ENCODE measurements around the gene OR2T4. TPM values are rescaled to one million over a fixed set of nuclear protein-coding genes. Genes with fewer than 3 reads are reported as not detected.

OR2T4 gene
- total RNA-seq, 2 experiments from 2014 or later = not detected

GRCh38 chr1:248402748-248403147, 41.3 kb downstream of the OR2T4 start, which contains the start of gene OR2T1:
TSS of gene OR2T1 (plus strand) at chr1:248403048. CDS start at chr1:248406148, 3,100 bp downstream.
- ChIA-PET POLR2A (no interaction called here), CTCF (no interaction called here)
- Mint-ChIP-seq H3K27me3 (no peaks in the 10 kb centered on the region), H3K36me3 (ENCODE audit: low read depth) (no peaks in the 10 kb centered on the region), H3K9me3 (peaks cover 3% of the 10 kb centered on the region), H3K4me3 (no peak within 1 kb of the TSS), H3K27ac (no peak within 1 kb of the TSS), H3K4me1 (peaks cover 3% of the 10 kb centered on the region)
- DNase-seq = no peak

GRCh38 chr1:248404024-248404423, 42.6 kb downstream of the OR2T4 start:
- no peak overlapping the region for H3K27ac Mint-ChIP-seq
- POLR2A ChIA-PET = no interaction called here
- no peak for DNase-seq
- H3K4me1 Mint-ChIP-seq = peaks cover 3% of the 10 kb centered on the region
- CTCF ChIA-PET = interaction anchor here (1.1 to 1.6 kb wide), 4 partner anchors 217 to 422 kb away, joined by 3 to 6 read pairs (median 4); partner anchors contain the start of gene SH3BP5L
- H3K36me3 Mint-ChIP-seq (ENCODE audit: low read depth) = no peaks in the 10 kb centered on the region
- peaks cover 3% of the 10 kb centered on the region for H3K9me3 Mint-ChIP-seq
- no peak overlapping the region for H3K4me3 Mint-ChIP-seq
- H3K27me3 Mint-ChIP-seq = no peaks in the 10 kb centered on the region

- no peak overlapping the region for H3K27ac Mint-ChIP-seq
- no peaks in the 10 kb centered on the region for H3K27me3 Mint-ChIP-seq
- H3K4me1 Mint-ChIP-seq = peaks cover 3% of the 10 kb centered on the region
- CTCF ChIA-PET = no interaction called here
- H3K36me3 Mint-ChIP-seq (ENCODE audit: low read depth) = no peaks in the 10 kb centered on the region
- DNase-seq = no peak
- no peak overlapping the region for H3K4me3 Mint-ChIP-seq
- POLR2A ChIA-PET = no interaction called here
- peaks cover 10% of the 10 kb centered on the region for H3K9me3 Mint-ChIP-seq
Observed at GRCh38 chr1:248406721-248407692, 45.5 kb downstream of the OR2T4 start.

Other genes starting within 250 kb of the OR2T4 start
- gene OR2M5, start 216.5 kb upstream of the OR2T4 start, total RNA-seq = not detected
- gene OR2M2, start 186.8 kb upstream of the OR2T4 start, total RNA-seq = not detected
- not detected for gene OR2M3, start 164.4 kb upstream of the OR2T4 start, total RNA-seq
- gene OR2M4, start 130.2 kb upstream of the OR2T4 start, total RNA-seq = not detected
- not detected for gene OR2T33, start 83.7 kb upstream of the OR2T4 start, total RNA-seq
- gene OR2T12, start 58.2 kb upstream of the OR2T4 start, total RNA-seq = not detected
- not detected for gene OR2M7, start 37.1 kb upstream of the OR2T4 start, total RNA-seq
- gene OR14C36, start 12.9 kb upstream of the OR2T4 start, total RNA-seq = not detected
- not detected for gene OR2T6, start 14.1 kb downstream of the OR2T4 start, total RNA-seq
- gene OR2T1, start 41.4 kb downstream of the OR2T4 start, total RNA-seq = not detected
- not detected for gene OR2T2, start 84.0 kb downstream of the OR2T4 start, total RNA-seq
- gene OR2T3, start 111.7 kb downstream of the OR2T4 start, total RNA-seq = not detected
- gene OR2T5, start 126.9 kb downstream of the OR2T4 start, total RNA-seq = not detected
- gene OR2G6, start 146.4 kb downstream of the OR2T4 start, total RNA-seq = not detected
- not detected for gene OR2T29, start 201.1 kb downstream of the OR2T4 start, total RNA-seq
- not detected for gene OR2T34, start 213.1 kb downstream of the OR2T4 start, total RNA-seq
- not detected for gene OR2T10, start 236.0 kb downstream of the OR2T4 start, total RNA-seq